Natural killer cell (primary cell): ENCODE measurements around the gene SGCG. TPM values are rescaled to one million over a fixed set of nuclear protein-coding genes. Genes with fewer than 3 reads are reported as not detected.

Experiments
- ATAC-seq, 3 donors: fragments of 150-1000 bp in 2 of 3; fragments of 200-7000 bp in 1 of 3; cut with Tn5 transposase; 1 replicate in 1 of 3; 2 replicates in 2 of 3; pipeline ENCODE4 v1.10.0; 2021; ENCODE audit warnings: mild to moderate bottlenecking in 2 of 3, moderate library complexity in 2 of 3
- DNase-seq, 2 donors: peaks; one replicate each; pipeline versions ENCODE4 v3.0.0 to v3.0.0-alpha.2; 2013 to 2021; ENCODE audit warnings: mixed read lengths in 1 of 2
- H3K27ac ChIP-seq: one replicate; pipeline ENCODE4 v1.5.1; 2013; ENCODE audit warnings: mild to moderate bottlenecking, low read length
- H3K27me3 ChIP-seq: one replicate; pipeline ENCODE4 v1.6.1; 2013; ENCODE audit warnings: low read length; ENCODE audit not compliant: control insufficient read depth, insufficient read depth
- H3K36me3 ChIP-seq: one replicate; pipeline ENCODE4 v1.6.1; 2013; ENCODE audit warnings: low read length; ENCODE audit not compliant: control insufficient read depth, insufficient read depth
- H3K4me1 ChIP-seq: one replicate; pipeline ENCODE4 v1.6.1; 2013; ENCODE audit warnings: low read length; ENCODE audit not compliant: control insufficient read depth, insufficient read depth
- H3K4me3 ChIP-seq: one replicate; pipeline ENCODE4 v1.5.1; 2013; ENCODE audit warnings: low read length
- H3K9me3 ChIP-seq: one replicate; pipeline ENCODE4 v1.6.1; 2013; ENCODE audit warnings: low read length; ENCODE audit not compliant: control insufficient read depth, insufficient read depth
- H3K27ac Mint-ChIP-seq, 2 donors: one replicate each; pipeline ENCODE4 v1.8.0; 2022; ENCODE audit warnings: mild to moderate bottlenecking in 2 of 2, mixed read lengths in 2 of 2, moderate library complexity in 1 of 2
- H3K27me3 Mint-ChIP-seq, 2 donors: one replicate each; pipeline ENCODE4 v1.8.0; 2022; ENCODE audit warnings: low read depth in 2 of 2, mixed read lengths in 2 of 2
- H3K36me3 Mint-ChIP-seq: one replicate; pipeline ENCODE4 v1.8.0; 2022; ENCODE audit warnings: mixed read lengths
- H3K4me1 Mint-ChIP-seq, 2 donors: one replicate each; pipeline ENCODE4 v1.8.0; 2022; ENCODE audit warnings: mixed read lengths in 2 of 2
- H3K4me3 Mint-ChIP-seq: one replicate; pipeline ENCODE4 v1.8.0; 2022; ENCODE audit warnings: mild to moderate bottlenecking, moderate library complexity, mixed read lengths
- H3K9me3 Mint-ChIP-seq, 2 donors: one replicate each; pipeline ENCODE4 v1.8.0; 2022; ENCODE audit warnings: mixed read lengths in 2 of 2
- WGBS: methylation state at CpG from one replicate; pipeline ENCODE4 v1.1.7; 2013; ENCODE audit warnings: missing lambda C conversion rate; ENCODE audit not compliant: insufficient coverage; 5-methylcytosine and 5-hydroxymethylcytosine counted together
- intact Hi-C: fragments of 100-400 bp; cut with micrococcal nuclease; formaldehyde crosslinking; loops from one replicate; pipeline ENCODE4 v1.14.2; 2022
- total RNA-seq, 4 donors: library from RNA; stranded (reverse); fragments of 120-200 nt in 1 of 4; gene quantifications; one replicate each; pipeline versions ENCODE4 v1.2.3 to v1.2.4, GENCODE V29; 2013 to 2022
- TF ChIP-seq, protein P1 (sequence below): fragments of 200-600 bp; IDR thresholded peaks from one replicate; pipeline ENCODE4 v1.8.0; 2022; ENCODE audit warnings: antibody characterized with exemption

Gene SGCG
- total RNA-seq, 3 donors from 2014 or later (not counting 1 experiment from before 2014, with no cell fraction given): not detected

DNA sequence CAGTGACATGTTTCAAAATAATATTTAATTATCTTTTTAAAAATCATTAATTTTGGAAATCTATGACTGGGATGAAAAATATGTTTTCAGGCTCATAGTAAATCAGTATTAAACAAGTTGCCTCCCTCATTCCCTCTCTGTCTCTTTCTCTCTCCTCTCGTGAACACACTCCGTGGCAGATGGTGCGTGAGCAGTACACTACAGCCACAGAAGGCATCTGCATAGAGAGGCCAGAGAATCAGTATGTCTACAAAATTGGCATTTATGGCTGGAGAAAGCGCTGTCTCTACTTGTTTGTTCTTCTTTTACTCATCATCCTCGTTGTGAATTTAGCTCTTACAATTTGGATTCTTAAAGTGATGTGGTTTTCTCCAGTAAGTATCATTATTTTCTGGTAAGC is 22.7 kb downstream of the SGCG start:
- 85% methylated on average over 5 of the region's 5 CpGs for WGBS
- H3K36me3 Mint-ChIP-seq: no peaks in the 10 kb centered on the region
- Histone ChIP-seq H3K4me3 (no peak overlapping the region), H3K9me3 (no peaks in the 10 kb centered on the region), H3K27ac (no peak overlapping the region), H3K36me3 (no peaks in the 10 kb centered on the region), H3K27me3 (no peaks in the 10 kb centered on the region), H3K4me1 (no peaks in the 10 kb centered on the region)
- H3K27me3 Mint-ChIP-seq: peaks cover 4 to 7% of the 10 kb centered on the region in 2 donors
- TF ChIP-seq, protein P1, sequence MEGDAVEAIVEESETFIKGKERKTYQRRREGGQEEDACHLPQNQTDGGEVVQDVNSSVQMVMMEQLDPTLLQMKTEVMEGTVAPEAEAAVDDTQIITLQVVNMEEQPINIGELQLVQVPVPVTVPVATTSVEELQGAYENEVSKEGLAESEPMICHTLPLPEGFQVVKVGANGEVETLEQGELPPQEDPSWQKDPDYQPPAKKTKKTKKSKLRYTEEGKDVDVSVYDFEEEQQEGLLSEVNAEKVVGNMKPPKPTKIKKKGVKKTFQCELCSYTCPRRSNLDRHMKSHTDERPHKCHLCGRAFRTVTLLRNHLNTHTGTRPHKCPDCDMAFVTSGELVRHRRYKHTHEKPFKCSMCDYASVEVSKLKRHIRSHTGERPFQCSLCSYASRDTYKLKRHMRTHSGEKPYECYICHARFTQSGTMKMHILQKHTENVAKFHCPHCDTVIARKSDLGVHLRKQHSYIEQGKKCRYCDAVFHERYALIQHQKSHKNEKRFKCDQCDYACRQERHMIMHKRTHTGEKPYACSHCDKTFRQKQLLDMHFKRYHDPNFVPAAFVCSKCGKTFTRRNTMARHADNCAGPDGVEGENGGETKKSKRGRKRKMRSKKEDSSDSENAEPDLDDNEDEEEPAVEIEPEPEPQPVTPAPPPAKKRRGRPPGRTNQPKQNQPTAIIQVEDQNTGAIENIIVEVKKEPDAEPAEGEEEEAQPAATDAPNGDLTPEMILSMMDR: no peak
- intact Hi-C loops: no loop called here
- no peaks in the 10 kb centered on the region for H3K4me1 Mint-ChIP-seq
- DNase-seq (no peak), ATAC-seq (no peak)
- H3K27ac Mint-ChIP-seq: no peak overlapping the region
- H3K9me3 Mint-ChIP-seq: no peaks in the 10 kb centered on the region
- H3K4me3 Mint-ChIP-seq: no peak overlapping the region

DNA sequence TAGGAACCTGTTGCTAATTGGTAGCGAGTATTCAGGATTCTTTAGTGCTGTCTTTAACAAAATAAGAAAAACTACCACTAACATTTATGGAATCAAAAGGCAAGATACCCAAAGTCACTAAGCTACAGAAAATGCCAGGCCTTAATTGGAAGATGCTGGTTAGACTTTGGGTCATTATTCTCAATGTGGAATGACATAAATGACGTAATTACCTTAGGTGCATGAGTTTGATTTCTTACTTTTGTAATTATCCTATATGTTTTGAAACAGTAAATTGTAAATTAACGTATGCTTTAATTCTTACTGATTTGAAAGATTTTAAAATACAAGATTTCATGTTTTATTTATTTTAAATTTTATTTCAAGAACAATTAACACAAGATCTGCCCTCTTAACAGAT is 25.0 kb downstream of the SGCG start:
- Mint-ChIP-seq H3K4me1 (no peaks in the 10 kb centered on the region), H3K4me3 (no peak overlapping the region)
- no peak for DNase-seq

DNA sequence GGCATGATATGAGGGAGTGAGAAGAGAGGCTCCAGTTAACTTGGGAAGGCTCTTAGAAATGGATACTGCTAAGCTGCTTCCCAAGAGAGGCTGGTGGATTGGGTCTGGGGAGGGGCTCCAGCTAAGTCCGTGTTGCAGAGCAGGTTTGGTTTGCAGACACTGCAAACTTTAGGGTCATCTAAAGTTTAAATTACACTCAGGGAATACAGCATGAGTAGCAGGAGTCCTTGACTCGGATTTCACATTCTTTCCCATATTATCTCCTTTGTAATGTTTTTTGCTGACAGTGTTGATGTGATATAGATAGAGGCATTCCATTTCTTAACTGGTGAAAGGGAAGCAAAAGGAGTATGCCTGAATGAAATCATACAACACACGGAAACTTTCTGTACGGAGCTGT is 31.9 kb downstream of the SGCG start:
- Mint-ChIP-seq H3K27ac (no peak overlapping the region), H3K4me1 (no peaks in the 10 kb centered on the region), H3K9me3 (peaks cover 3 to 4% of the 10 kb centered on the region in 2 donors), H3K4me3 (no peak overlapping the region), H3K36me3 (peaks cover 5% of the 10 kb centered on the region), H3K27me3 (peaks cover 0 to 3% of the 10 kb centered on the region in 2 donors)
- no peak overlapping the region for H3K4me3 ChIP-seq
- no peaks in the 10 kb centered on the region for H3K27me3 ChIP-seq
- no peaks in the 10 kb centered on the region for H3K36me3 ChIP-seq
- TF ChIP-seq, protein P1: no peak
- H3K27ac ChIP-seq: no peak overlapping the region
- 74% methylated on average over 3 of the region's 4 CpGs for WGBS
- H3K9me3 ChIP-seq: peaks cover 5% of the 10 kb centered on the region
- ATAC-seq: no peak
- intact Hi-C loops: no loop called here
- no peak for DNase-seq
- no peaks in the 10 kb centered on the region for H3K4me1 ChIP-seq

More for the DNA sequence above, 25.0 kb downstream of the SGCG start:
- no peak overlapping the region for H3K27ac ChIP-seq
- no peaks in the 10 kb centered on the region for H3K36me3 ChIP-seq
- H3K27me3 ChIP-seq: no peaks in the 10 kb centered on the region
- intact Hi-C loops: no loop called here
- H3K9me3 ChIP-seq: no peaks in the 10 kb centered on the region
- H3K27me3 Mint-ChIP-seq: peaks cover 4 to 5% of the 10 kb centered on the region in 2 donors
- no peak overlapping the region for H3K4me3 ChIP-seq
- WGBS: no CpG with 5 or more reads among the region's 3 CpGs
- H3K27ac Mint-ChIP-seq: no peak overlapping the region
- no peaks in the 10 kb centered on the region for H3K36me3 Mint-ChIP-seq
- H3K9me3 Mint-ChIP-seq: no peaks in the 10 kb centered on the region
- no peak for ATAC-seq
- H3K4me1 ChIP-seq: no peaks in the 10 kb centered on the region
- TF ChIP-seq, protein P1: no peak

DNA sequence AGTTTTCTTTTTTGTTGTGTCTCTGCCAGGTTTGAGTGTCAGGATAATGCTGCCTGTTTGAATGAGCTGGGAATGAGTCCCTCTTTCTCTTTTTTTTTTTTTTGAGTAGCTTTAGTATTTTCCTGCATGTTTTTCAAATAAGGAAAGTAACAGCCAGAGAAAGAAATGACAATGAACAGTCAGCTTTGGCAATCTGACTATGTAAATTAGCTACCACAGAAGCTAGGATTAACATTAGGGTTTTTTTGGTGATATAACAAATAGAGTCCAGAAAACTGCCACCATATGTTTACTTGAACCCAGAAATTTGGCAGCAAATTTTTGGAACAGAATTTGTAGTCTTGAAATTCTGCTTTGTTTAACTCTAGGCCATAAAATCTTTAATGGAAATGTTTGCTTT is 50.5 kb downstream of the SGCG start:
- no peak overlapping the region for H3K27ac ChIP-seq
- no peak overlapping the region for H3K4me3 ChIP-seq
- intact Hi-C loops: no loop called here
- Mint-ChIP-seq H3K4me1 (no peaks in the 10 kb centered on the region), H3K36me3 (no peaks in the 10 kb centered on the region), H3K9me3 (no peaks in the 10 kb centered on the region), H3K27me3 (peaks cover 7% of the 10 kb centered on the region in 2 donors), H3K27ac (no peak overlapping the region), H3K4me3 (no peak overlapping the region)
- TF ChIP-seq, protein P1: no peak
- no peaks in the 10 kb centered on the region for H3K27me3 ChIP-seq
- no peaks in the 10 kb centered on the region for H3K4me1 ChIP-seq
- no peaks in the 10 kb centered on the region for H3K9me3 ChIP-seq
- no peaks in the 10 kb centered on the region for H3K36me3 ChIP-seq
- DNase-seq (no peak), ATAC-seq (no peak)
